ENCODE results near the gene SH2D4B.

SH2D4B gene

GRCh38 chr10:80633383-80633860 lies 95.7 kb downstream of the SH2D4B start:
- H3K4me1 ChIP-seq: no peaks in the 10 kb centered on the region
- no peak for TF ChIP-seq CTCF (IDR thresholded peaks at IDR 0.05; ENCODE audit: low read depth, low read length)
- DNase-seq: no peak
- no peak overlapping the region for H3K4me3 ChIP-seq (ENCODE audit: low read depth, low read length)
- no peaks in the 10 kb centered on the region for H3K9me3 ChIP-seq
- H3K27me3 ChIP-seq: no peaks in the 10 kb centered on the region
- no peaks in the 10 kb centered on the region for H3K36me3 ChIP-seq

GRCh38 chr10:80633910-80634309 lies 96.2 kb downstream of the SH2D4B start:
- Histone ChIP-seq H3K9me3 (no peaks in the 10 kb centered on the region), H3K27me3 (no peaks in the 10 kb centered on the region), H3K36me3 (no peaks in the 10 kb centered on the region), H3K4me3 (ENCODE audit: low read depth, low read length) (no peak overlapping the region), H3K4me1 (no peaks in the 10 kb centered on the region)
- no peak for DNase-seq
- no peak for TF ChIP-seq CTCF (IDR thresholded peaks at IDR 0.05; ENCODE audit: low read depth, low read length)

- DNase-seq: no peak
- no peaks in the 10 kb centered on the region for H3K36me3 ChIP-seq
These were observed 105.0 kb downstream of the SH2D4B start for GRCh38 chr10:80642661-80643060.

GRCh38 chr10:80646366-80646765 lies 108.7 kb downstream of the SH2D4B start:
- Histone ChIP-seq H3K27me3 (no peaks in the 10 kb centered on the region; the same call in 1 of the 2 replicates), H3K4me3 (ENCODE audit: low read depth, low read length) (no peak overlapping the region)

More at GRCh38 chr10:80642661-80643060, 105.0 kb downstream of the SH2D4B start:
- TF ChIP-seq CTCF (IDR thresholded peaks at IDR 0.05; ENCODE audit: low read depth, low read length): no peak
- Histone ChIP-seq H3K27me3 (no peaks in the 10 kb centered on the region; the same call in 1 of the 2 replicates), H3K9me3 (no peaks in the 10 kb centered on the region), H3K4me3 (ENCODE audit: low read depth, low read length) (no peak overlapping the region), H3K4me1 (no peaks in the 10 kb centered on the region)

GRCh38 chr10:80647173-80647833 lies 109.6 kb downstream of the SH2D4B start:
- TF ChIP-seq CTCF (IDR thresholded peaks at IDR 0.05; ENCODE audit: low read depth, low read length): no peak
- H3K36me3 ChIP-seq: no peaks in the 10 kb centered on the region
- H3K27me3 ChIP-seq: no peaks in the 10 kb centered on the region; the same call in 1 of the 2 replicates
- H3K4me1 ChIP-seq: no peaks in the 10 kb centered on the region
- H3K4me3 ChIP-seq (ENCODE audit: low read depth, low read length): no peak overlapping the region
- no peaks in the 10 kb centered on the region for H3K9me3 ChIP-seq
- no peak for DNase-seq

More at GRCh38 chr10:80646366-80646765, 108.7 kb downstream of the SH2D4B start:
- no peaks in the 10 kb centered on the region for H3K4me1 ChIP-seq
- H3K9me3 ChIP-seq: no peaks in the 10 kb centered on the region
- no peaks in the 10 kb centered on the region for H3K36me3 ChIP-seq
- no peak for DNase-seq
- no peak for TF ChIP-seq CTCF (IDR thresholded peaks at IDR 0.05; ENCODE audit: low read depth, low read length)

- Histone ChIP-seq H3K36me3 (no peaks in the 10 kb centered on the region), H3K4me1 (no peaks in the 10 kb centered on the region), H3K4me3 (ENCODE audit: low read depth, low read length) (no peak overlapping the region), H3K9me3 (no peaks in the 10 kb centered on the region), H3K27me3 (no peaks in the 10 kb centered on the region; the same call in 1 of the 2 replicates)
- no peak for DNase-seq
- TF ChIP-seq CTCF (IDR thresholded peaks at IDR 0.05; ENCODE audit: low read depth, low read length): no peak
These were observed 110.4 kb downstream of the SH2D4B start for GRCh38 chr10:80648106-80648505.

All from BE2C (cell line).